Loucy (cell line): ENCODE data around the gene SFSWAP.

Source experiments
- EZH2phosphoT487 ChIP-seq: fragments of 200-600 bp; IDR thresholded peaks from 2 replicates; pipeline ENCODE4 v1.6.1; 2018; ENCODE audit warnings: antibody characterized with exemption, mild to moderate bottlenecking, moderate library complexity, borderline replicate concordance
- TF ChIP-seq, protein P1 (sequence below): fragments of 200-600 bp; sonication (generic); conservative IDR thresholded peaks from 2 replicates; pipeline ENCODE4 v1.5.1; 2014; ENCODE audit warnings: mild to moderate bottlenecking, antibody characterized with exemption, low read length

DNA sequence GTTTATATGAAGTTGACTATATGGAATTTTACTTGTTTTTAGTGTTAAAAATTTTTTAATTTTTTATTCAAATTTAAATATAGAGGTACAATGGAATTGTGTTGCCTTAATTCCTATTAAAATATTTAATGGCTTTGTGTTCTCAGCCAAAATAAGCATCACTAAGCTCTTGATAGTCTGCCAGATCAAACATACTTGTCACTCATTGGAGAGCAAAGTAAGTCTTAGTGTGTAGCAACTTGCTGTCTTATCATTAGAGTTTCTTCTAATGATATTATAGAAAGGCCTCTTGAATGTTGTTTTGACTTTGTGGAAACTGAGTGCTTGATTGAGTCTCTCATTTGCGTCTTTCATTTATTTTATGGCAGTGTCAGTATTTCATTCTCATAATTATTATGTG is 10.7 kb downstream of the SFSWAP start:
- TF ChIP-seq, protein P1, sequence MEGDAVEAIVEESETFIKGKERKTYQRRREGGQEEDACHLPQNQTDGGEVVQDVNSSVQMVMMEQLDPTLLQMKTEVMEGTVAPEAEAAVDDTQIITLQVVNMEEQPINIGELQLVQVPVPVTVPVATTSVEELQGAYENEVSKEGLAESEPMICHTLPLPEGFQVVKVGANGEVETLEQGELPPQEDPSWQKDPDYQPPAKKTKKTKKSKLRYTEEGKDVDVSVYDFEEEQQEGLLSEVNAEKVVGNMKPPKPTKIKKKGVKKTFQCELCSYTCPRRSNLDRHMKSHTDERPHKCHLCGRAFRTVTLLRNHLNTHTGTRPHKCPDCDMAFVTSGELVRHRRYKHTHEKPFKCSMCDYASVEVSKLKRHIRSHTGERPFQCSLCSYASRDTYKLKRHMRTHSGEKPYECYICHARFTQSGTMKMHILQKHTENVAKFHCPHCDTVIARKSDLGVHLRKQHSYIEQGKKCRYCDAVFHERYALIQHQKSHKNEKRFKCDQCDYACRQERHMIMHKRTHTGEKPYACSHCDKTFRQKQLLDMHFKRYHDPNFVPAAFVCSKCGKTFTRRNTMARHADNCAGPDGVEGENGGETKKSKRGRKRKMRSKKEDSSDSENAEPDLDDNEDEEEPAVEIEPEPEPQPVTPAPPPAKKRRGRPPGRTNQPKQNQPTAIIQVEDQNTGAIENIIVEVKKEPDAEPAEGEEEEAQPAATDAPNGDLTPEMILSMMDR, result no peak
- no peak for TF ChIP-seq EZH2phosphoT487
